KMS-11 (cell line): ENCODE data around the gene NANOS2.

ENCODE experiments used
- H2AFZ ChIP-seq: fragments of 200-600 bp; sonication (generic); 2 replicates; pipeline ENCODE4 v1.6.1; 2016; ENCODE audit warnings: antibody characterized with exemption, mixed run types, low read depth
- H3K27ac ChIP-seq: fragments of 200-600 bp; sonication (generic); 2 replicates; pipeline ENCODE4 v1.6.1; 2016; ENCODE audit warnings: mild to moderate bottlenecking, mixed run types
- H3K27me3 ChIP-seq: fragments of 200-600 bp; sonication (generic); 2 replicates; pipeline ENCODE4 v1.6.1; 2017; ENCODE audit warnings: mild to moderate bottlenecking, low read depth, mixed run types, moderate library complexity; ENCODE audit not compliant: insufficient read depth
- H3K36me3 ChIP-seq: fragments of 200-600 bp; sonication (generic); 2 replicates; pipeline ENCODE4 v1.6.1; 2017; ENCODE audit warnings: mild to moderate bottlenecking, mixed run types; ENCODE audit not compliant: insufficient read depth
- H3K4me1 ChIP-seq: fragments of 200-600 bp; sonication (generic); 2 replicates; pipeline ENCODE4 v1.6.1; 2016; ENCODE audit warnings: mild to moderate bottlenecking, low read depth, mixed run types; ENCODE audit not compliant: poor library complexity, severe bottlenecking
- H3K4me2 ChIP-seq: fragments of 200-600 bp; sonication (generic); 2 replicates; pipeline ENCODE4 v1.7.0; 2016; ENCODE audit warnings: mild to moderate bottlenecking, mixed run types
- H3K4me3 ChIP-seq: fragments of 200-600 bp; sonication (generic); IDR thresholded peaks from 2 replicates; pipeline ENCODE4 v1.6.1; 2017; ENCODE audit warnings: low read depth, low read length, mixed read lengths; ENCODE audit not compliant: insufficient read depth
- H3K79me2 ChIP-seq: fragments of 200-600 bp; sonication (generic); 2 replicates; pipeline ENCODE4 v1.6.1; 2016; ENCODE audit warnings: low read depth, mixed run types; ENCODE audit not compliant: insufficient read depth
- H3K9ac ChIP-seq: fragments of 200-600 bp; sonication (generic); 2 replicates; pipeline ENCODE4 v1.6.1; 2016; ENCODE audit warnings: mild to moderate bottlenecking, mixed run types
- H4K20me1 ChIP-seq: fragments of 200-600 bp; sonication (generic); 2 replicates; pipeline ENCODE4 v1.6.1; 2016; ENCODE audit warnings: mild to moderate bottlenecking, mixed run types; ENCODE audit not compliant: insufficient read depth
- CTCF ChIP-seq: fragments of 200-600 bp; sonication (generic); conservative IDR thresholded peaks from 2 replicates; pipeline ENCODE4 v1.6.1; 2017; ENCODE audit warnings: low read depth, mild to moderate bottlenecking, antibody characterized with exemption, low read length, moderate library complexity, mixed read lengths

The NANOS2 gene

GRCh38 chr19:45953676-45954075, 39.1 kb upstream of the NANOS2 start:
- Histone ChIP-seq H3K79me2 (no peaks in the 10 kb centered on the region), H3K27me3 (peaks cover 79% of the 10 kb centered on the region), H3K4me1 (no peaks in the 10 kb centered on the region), H4K20me1 (no peaks in the 10 kb centered on the region), H3K9ac (no peak overlapping the region), H3K27ac (no peak overlapping the region), H3K4me3 (no peak overlapping the region), H3K4me2 (no peak overlapping the region; the same call in 1 of the 2 replicates), H2AFZ (no peak overlapping the region; the same call in 1 of the 2 replicates), H3K36me3 (no peaks in the 10 kb centered on the region)
- TF ChIP-seq CTCF, result no peak

GRCh38 chr19:45952686-45953505, 38.3 kb upstream of the NANOS2 start:
- H3K4me3 ChIP-seq, result no peak overlapping the region
- H3K4me2 ChIP-seq, result peak overlapping the region; percentile 46

GRCh38 chr19:45952341-45952685, 37.7 kb upstream of the NANOS2 start:
- TF ChIP-seq CTCF, result no peak
- no peak overlapping the region for H3K4me3 ChIP-seq
- H3K27ac ChIP-seq, result no peak overlapping the region

More at GRCh38 chr19:45952686-45953505, 38.3 kb upstream of the NANOS2 start:
- Histone ChIP-seq H3K36me3 (no peaks in the 10 kb centered on the region), H3K27me3 (peaks cover 78% of the 10 kb centered on the region), H2AFZ (peak overlapping the region; percentile 46; the same call in 1 of the 2 replicates), H4K20me1 (no peaks in the 10 kb centered on the region), H3K4me1 (no peaks in the 10 kb centered on the region), H3K79me2 (no peaks in the 10 kb centered on the region), H3K9ac (no peak overlapping the region), H3K27ac (no peak overlapping the region)
- TF ChIP-seq CTCF, result no peak

GRCh38 chr19:45947926-45948325, 33.3 kb upstream of the NANOS2 start:
- H3K36me3 ChIP-seq, result no peaks in the 10 kb centered on the region
- H4K20me1 ChIP-seq, result no peaks in the 10 kb centered on the region
- H3K9ac ChIP-seq, result no peak overlapping the region
- H3K27ac ChIP-seq, result no peak overlapping the region
- H3K27me3 ChIP-seq, result peaks cover 80% of the 10 kb centered on the region
- no peak overlapping the region for H2AFZ ChIP-seq
- no peaks in the 10 kb centered on the region for H3K79me2 ChIP-seq
- no peak overlapping the region for H3K4me3 ChIP-seq
- TF ChIP-seq CTCF, result no peak
- no peak overlapping the region for H3K4me2 ChIP-seq
- no peaks in the 10 kb centered on the region for H3K4me1 ChIP-seq

More at GRCh38 chr19:45952341-45952685, 37.7 kb upstream of the NANOS2 start:
- no peak overlapping the region for H2AFZ ChIP-seq
- H3K9ac ChIP-seq, result no peak overlapping the region
- H3K36me3 ChIP-seq, result no peaks in the 10 kb centered on the region
- H3K4me1 ChIP-seq, result no peaks in the 10 kb centered on the region
- H4K20me1 ChIP-seq, result no peaks in the 10 kb centered on the region
- no peak overlapping the region for H3K4me2 ChIP-seq
- H3K79me2 ChIP-seq, result no peaks in the 10 kb centered on the region
- H3K27me3 ChIP-seq, result peaks cover 80% of the 10 kb centered on the region
